MCF 10A (cell line): ENCODE results near the gene RAMACL. TPM values are rescaled to one million over a fixed set of nuclear protein-coding genes. Genes with fewer than 3 reads are reported as not detected.

ENCODE experiments used
- BruUV-seq: library from RNA; stranded (reverse); fragments of 400-500 nt; replicated peaks from 2 replicates; lab custom pipeline; 2021; lab: Mats Ljungman, UMichigan
- CTCF ChIA-PET: fragments of 300-600 bp; sonication (Branson Sonifier 250); formaldehyde crosslinking; extraction: SDS; loops from one replicate; lab custom pipeline; 2021; ENCODE audit warnings: antibody characterized with exemption, inconsistent platforms; lab: Yijun Ruan, JAX
- POLR2A ChIA-PET: fragments of 300-600, 350-650 bp; sonication (Branson Sonifier 250); formaldehyde crosslinking; extraction: SDS; loops from one replicate; lab custom pipeline; 2020; ENCODE audit warnings: antibody characterized with exemption, inconsistent platforms; lab: Yijun Ruan, JAX
- DNase-seq: peaks from one replicate; pipeline ENCODE4 v3.0.0-alpha.2; 2018; ENCODE audit not compliant: unreplicated experiment
- H3K27ac Mint-ChIP-seq: one replicate; pipeline ENCODE4 v1.8.0; 2022; ENCODE audit warnings: mild to moderate bottlenecking, low read depth, mixed read lengths; ENCODE audit not compliant: unreplicated experiment
- H3K27me3 Mint-ChIP-seq: one replicate; pipeline ENCODE4 v1.8.0; 2022; ENCODE audit warnings: mixed read lengths; ENCODE audit not compliant: insufficient read depth, unreplicated experiment
- H3K36me3 Mint-ChIP-seq: one replicate; pipeline ENCODE4 v1.8.0; 2022; ENCODE audit warnings: mild to moderate bottlenecking, moderate library complexity, mixed read lengths; ENCODE audit not compliant: insufficient read depth, unreplicated experiment
- H3K4me1 Mint-ChIP-seq: one replicate; pipeline ENCODE4 v1.8.0; 2022; ENCODE audit warnings: mixed read lengths; ENCODE audit not compliant: insufficient read depth, unreplicated experiment
- H3K4me3 Mint-ChIP-seq: one replicate; pipeline ENCODE4 v1.8.0; 2022; ENCODE audit warnings: mild to moderate bottlenecking, moderate library complexity, mixed read lengths; ENCODE audit not compliant: unreplicated experiment
- H3K9me3 Mint-ChIP-seq: one replicate; pipeline ENCODE4 v1.8.0; 2022; ENCODE audit warnings: mixed read lengths; ENCODE audit not compliant: unreplicated experiment
- intact Hi-C: fragments of 100-400 bp; cut with micrococcal nuclease; formaldehyde crosslinking; loops from 2 replicates; pipeline ENCODE4 v1.14.1; 2022
- total RNA-seq: library from RNA; stranded (reverse); gene quantifications from 2 replicates; pipeline ENCODE4 v1.2.3, GENCODE V29; 2022
- TF ChIP-seq, protein P1 (sequence below): fragments of 200-600 bp; IDR thresholded peaks from one replicate; pipeline ENCODE4 v1.8.0; 2022; ENCODE audit warnings: antibody characterized with exemption, mild to moderate bottlenecking; ENCODE audit not compliant: unreplicated experiment

RAMACL gene
- total RNA-seq, 1 experiment from 2014 or later = 5.3 TPM

GRCh38 chr6:166580076-166581050 lies 6.1 kb downstream of the RAMACL start:
- TF ChIP-seq, protein P1, sequence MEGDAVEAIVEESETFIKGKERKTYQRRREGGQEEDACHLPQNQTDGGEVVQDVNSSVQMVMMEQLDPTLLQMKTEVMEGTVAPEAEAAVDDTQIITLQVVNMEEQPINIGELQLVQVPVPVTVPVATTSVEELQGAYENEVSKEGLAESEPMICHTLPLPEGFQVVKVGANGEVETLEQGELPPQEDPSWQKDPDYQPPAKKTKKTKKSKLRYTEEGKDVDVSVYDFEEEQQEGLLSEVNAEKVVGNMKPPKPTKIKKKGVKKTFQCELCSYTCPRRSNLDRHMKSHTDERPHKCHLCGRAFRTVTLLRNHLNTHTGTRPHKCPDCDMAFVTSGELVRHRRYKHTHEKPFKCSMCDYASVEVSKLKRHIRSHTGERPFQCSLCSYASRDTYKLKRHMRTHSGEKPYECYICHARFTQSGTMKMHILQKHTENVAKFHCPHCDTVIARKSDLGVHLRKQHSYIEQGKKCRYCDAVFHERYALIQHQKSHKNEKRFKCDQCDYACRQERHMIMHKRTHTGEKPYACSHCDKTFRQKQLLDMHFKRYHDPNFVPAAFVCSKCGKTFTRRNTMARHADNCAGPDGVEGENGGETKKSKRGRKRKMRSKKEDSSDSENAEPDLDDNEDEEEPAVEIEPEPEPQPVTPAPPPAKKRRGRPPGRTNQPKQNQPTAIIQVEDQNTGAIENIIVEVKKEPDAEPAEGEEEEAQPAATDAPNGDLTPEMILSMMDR = no peak
- ChIA-PET POLR2A (no interaction called here), CTCF (no interaction called here)
- intact Hi-C loops = no loop called here
- Mint-ChIP-seq H3K4me1 (peaks cover 10% of the 10 kb centered on the region), H3K27ac (no peak overlapping the region), H3K9me3 (peaks cover 7% of the 10 kb centered on the region), H3K4me3 (no peak overlapping the region), H3K27me3 (no peaks in the 10 kb centered on the region), H3K36me3 (peaks cover 37% of the 10 kb centered on the region)
- BruUV-seq = no TSS peak
- DNase-seq = no peak

- CTCF ChIA-PET = no interaction called here
- H3K36me3 Mint-ChIP-seq = peaks cover 41% of the 10 kb centered on the region
- H3K9me3 Mint-ChIP-seq = peaks cover 7% of the 10 kb centered on the region
These were observed 7.1 kb downstream of the RAMACL start for GRCh38 chr6:166579237-166579850.

GRCh38 chr6:166578536-166579236 lies 7.8 kb downstream of the RAMACL start:
- H3K9me3 Mint-ChIP-seq = peaks cover 7% of the 10 kb centered on the region
- no peak overlapping the region for H3K4me3 Mint-ChIP-seq
- CTCF ChIA-PET = no interaction called here
- H3K4me1 Mint-ChIP-seq = peaks cover 3% of the 10 kb centered on the region
- intact Hi-C loops = no loop called here
- no TSS peak for BruUV-seq
- POLR2A ChIA-PET = interaction anchor here (0.5 kb wide), 1 partner anchor 142 kb away, joined by 3 read pairs; no protein-coding TSS in a partner anchor
- H3K27me3 Mint-ChIP-seq = no peaks in the 10 kb centered on the region
- DNase-seq = no peak
- H3K27ac Mint-ChIP-seq = no peak overlapping the region
- TF ChIP-seq, protein P1 = no peak
- H3K36me3 Mint-ChIP-seq = peaks cover 40% of the 10 kb centered on the region

More at GRCh38 chr6:166579237-166579850, 7.1 kb downstream of the RAMACL start:
- Mint-ChIP-seq H3K4me1 (peaks cover 9% of the 10 kb centered on the region), H3K27me3 (no peaks in the 10 kb centered on the region), H3K4me3 (no peak overlapping the region), H3K27ac (no peak overlapping the region)
- intact Hi-C loops = no loop called here
- BruUV-seq = no TSS peak
- no peak for DNase-seq
- TF ChIP-seq, protein P1 = no peak
- POLR2A ChIA-PET = no interaction called here
